Neural cell (in vitro differentiated cells): ENCODE measurements around the gene ADORA2B.

ENCODE experiments used
- EZH2 ChIP-seq: fragments of 200-600, 300-800 bp; shearing (Covaris generic), sonication (generic); IDR thresholded peaks from 2 replicates; pipeline ENCODE4 v1.6.1; 2014; ENCODE audit warnings: antibody characterized with exemption, low read length, borderline replicate concordance, mild to moderate bottlenecking; ENCODE audit not compliant: insufficient read depth, poor library complexity, severe bottlenecking
- TF ChIP-seq, protein P1 (sequence below): fragments of 450-650 bp; IDR thresholded peaks from 2 replicates; pipeline ENCODE4 v1.5.1; 2014; ENCODE audit warnings: antibody characterized with exemption, mild to moderate bottlenecking, moderate library complexity; ENCODE audit not compliant: poor library complexity, severe bottlenecking

DNA sequence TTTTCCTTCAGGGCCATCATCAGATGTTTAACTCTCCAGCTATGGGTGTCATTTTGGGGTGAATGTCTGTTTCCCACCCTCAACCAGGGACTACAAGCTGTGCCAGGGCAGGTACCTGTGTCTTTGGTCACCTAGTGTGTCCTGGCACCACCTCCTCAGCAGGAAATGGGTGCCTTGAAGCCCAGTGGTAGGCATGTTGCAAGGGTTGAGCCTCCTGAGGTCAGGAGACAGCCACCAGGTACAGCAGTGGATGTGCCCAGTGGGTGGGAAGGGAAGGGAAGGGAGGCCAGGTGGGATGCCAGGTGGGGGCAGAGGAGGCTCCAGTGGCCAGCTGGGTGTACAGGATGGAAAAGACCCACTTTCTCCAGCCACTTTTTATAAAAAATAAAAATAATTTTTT lies 25.5 kb upstream of the ADORA2B start:
- TF ChIP-seq, protein P1, sequence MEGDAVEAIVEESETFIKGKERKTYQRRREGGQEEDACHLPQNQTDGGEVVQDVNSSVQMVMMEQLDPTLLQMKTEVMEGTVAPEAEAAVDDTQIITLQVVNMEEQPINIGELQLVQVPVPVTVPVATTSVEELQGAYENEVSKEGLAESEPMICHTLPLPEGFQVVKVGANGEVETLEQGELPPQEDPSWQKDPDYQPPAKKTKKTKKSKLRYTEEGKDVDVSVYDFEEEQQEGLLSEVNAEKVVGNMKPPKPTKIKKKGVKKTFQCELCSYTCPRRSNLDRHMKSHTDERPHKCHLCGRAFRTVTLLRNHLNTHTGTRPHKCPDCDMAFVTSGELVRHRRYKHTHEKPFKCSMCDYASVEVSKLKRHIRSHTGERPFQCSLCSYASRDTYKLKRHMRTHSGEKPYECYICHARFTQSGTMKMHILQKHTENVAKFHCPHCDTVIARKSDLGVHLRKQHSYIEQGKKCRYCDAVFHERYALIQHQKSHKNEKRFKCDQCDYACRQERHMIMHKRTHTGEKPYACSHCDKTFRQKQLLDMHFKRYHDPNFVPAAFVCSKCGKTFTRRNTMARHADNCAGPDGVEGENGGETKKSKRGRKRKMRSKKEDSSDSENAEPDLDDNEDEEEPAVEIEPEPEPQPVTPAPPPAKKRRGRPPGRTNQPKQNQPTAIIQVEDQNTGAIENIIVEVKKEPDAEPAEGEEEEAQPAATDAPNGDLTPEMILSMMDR, result no peak
- no peak for TF ChIP-seq EZH2
